ENCODE results near the gene BLOC1S2.

The BLOC1S2 gene

DNA sequence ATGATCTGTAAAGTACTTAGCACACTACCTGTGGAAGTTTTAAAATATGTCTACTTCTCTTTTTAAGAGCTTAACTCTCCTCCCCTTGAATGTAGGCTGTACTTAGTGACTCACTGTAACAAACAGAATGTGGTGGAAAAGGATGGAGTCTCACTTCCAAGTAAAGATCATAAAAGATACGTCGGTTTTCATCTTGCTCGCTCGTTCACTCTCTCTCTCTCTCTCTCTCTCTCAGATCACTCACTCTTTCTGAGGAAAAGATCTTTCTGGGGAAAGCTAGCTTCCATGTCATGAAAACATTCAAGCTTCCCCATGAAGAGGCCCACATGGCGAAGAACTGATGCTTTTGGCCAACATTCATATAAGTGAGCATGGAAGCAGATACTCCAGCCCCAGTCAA is 62.6 kb downstream of the BLOC1S2 start:
- Histone ChIP-seq H3K9ac (no peak overlapping the region), H3K4me1 (ENCODE audit: low read depth, poor library complexity, severe bottlenecking) (no peaks in the 10 kb centered on the region), H3K27ac (no peak overlapping the region), H3K27me3 (ENCODE audit: insufficient read depth, low read depth) (no peaks in the 10 kb centered on the region), H3K4me3 (IDR thresholded peaks at IDR 0.05; ENCODE audit: insufficient read depth, low read depth, low read length) (no peak overlapping the region), H3K4me2 (no peak overlapping the region), H4K20me1 (ENCODE audit: insufficient read depth) (no peaks in the 10 kb centered on the region), H2AFZ (ENCODE audit: low read depth) (no peak overlapping the region), H3K36me3 (ENCODE audit: insufficient read depth) (no peaks in the 10 kb centered on the region), H3K79me2 (ENCODE audit: insufficient read depth, low read depth) (no peaks in the 10 kb centered on the region)
- TF ChIP-seq, protein P1, sequence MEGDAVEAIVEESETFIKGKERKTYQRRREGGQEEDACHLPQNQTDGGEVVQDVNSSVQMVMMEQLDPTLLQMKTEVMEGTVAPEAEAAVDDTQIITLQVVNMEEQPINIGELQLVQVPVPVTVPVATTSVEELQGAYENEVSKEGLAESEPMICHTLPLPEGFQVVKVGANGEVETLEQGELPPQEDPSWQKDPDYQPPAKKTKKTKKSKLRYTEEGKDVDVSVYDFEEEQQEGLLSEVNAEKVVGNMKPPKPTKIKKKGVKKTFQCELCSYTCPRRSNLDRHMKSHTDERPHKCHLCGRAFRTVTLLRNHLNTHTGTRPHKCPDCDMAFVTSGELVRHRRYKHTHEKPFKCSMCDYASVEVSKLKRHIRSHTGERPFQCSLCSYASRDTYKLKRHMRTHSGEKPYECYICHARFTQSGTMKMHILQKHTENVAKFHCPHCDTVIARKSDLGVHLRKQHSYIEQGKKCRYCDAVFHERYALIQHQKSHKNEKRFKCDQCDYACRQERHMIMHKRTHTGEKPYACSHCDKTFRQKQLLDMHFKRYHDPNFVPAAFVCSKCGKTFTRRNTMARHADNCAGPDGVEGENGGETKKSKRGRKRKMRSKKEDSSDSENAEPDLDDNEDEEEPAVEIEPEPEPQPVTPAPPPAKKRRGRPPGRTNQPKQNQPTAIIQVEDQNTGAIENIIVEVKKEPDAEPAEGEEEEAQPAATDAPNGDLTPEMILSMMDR (conservative IDR thresholded peaks at IDR 0.05; ENCODE audit: low read depth, low read length), result no peak

Data from KMS-11 (cell line).